GM23338 (cell line): Measurements from ENCODE around the gene FAM131B.

ENCODE experiments used
- JUNB ChIP-seq: IDR thresholded peaks from one replicate; pipeline ENCODE4 v1.6.1; 2016; ENCODE audit warnings: antibody characterized with exemption; ENCODE audit not compliant: unreplicated experiment
- TF ChIP-seq, protein P1 (sequence below), 2 experiments: fragments of 200-600 bp in 1 of 2; sonication (generic) in 1 of 2; conservative IDR thresholded peaks; 2 replicates each; pipeline versions ENCODE4 v1.5.1 to v1.6.1; 2016 to 2017; ENCODE audit warnings: antibody characterized with exemption in 2 of 2, low read depth in 2 of 2, mild to moderate bottlenecking in 2 of 2, moderate library complexity in 1 of 2

GRCh38 chr7:143399151-143399550 lies 36.6 kb upstream of the FAM131B start:
- no peak for TF ChIP-seq JUNB
- TF ChIP-seq, protein P1, sequence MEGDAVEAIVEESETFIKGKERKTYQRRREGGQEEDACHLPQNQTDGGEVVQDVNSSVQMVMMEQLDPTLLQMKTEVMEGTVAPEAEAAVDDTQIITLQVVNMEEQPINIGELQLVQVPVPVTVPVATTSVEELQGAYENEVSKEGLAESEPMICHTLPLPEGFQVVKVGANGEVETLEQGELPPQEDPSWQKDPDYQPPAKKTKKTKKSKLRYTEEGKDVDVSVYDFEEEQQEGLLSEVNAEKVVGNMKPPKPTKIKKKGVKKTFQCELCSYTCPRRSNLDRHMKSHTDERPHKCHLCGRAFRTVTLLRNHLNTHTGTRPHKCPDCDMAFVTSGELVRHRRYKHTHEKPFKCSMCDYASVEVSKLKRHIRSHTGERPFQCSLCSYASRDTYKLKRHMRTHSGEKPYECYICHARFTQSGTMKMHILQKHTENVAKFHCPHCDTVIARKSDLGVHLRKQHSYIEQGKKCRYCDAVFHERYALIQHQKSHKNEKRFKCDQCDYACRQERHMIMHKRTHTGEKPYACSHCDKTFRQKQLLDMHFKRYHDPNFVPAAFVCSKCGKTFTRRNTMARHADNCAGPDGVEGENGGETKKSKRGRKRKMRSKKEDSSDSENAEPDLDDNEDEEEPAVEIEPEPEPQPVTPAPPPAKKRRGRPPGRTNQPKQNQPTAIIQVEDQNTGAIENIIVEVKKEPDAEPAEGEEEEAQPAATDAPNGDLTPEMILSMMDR (conservative IDR thresholded peaks at IDR 0.05; ENCODE audit: low read depth in 2 of 2) = no peak
